ENCODE measurements around the gene VAPB.

The VAPB gene

GRCh38 chr20:58352468-58352867 is 36.6 kb upstream of the VAPB start:
- TF ChIP-seq, protein P1, sequence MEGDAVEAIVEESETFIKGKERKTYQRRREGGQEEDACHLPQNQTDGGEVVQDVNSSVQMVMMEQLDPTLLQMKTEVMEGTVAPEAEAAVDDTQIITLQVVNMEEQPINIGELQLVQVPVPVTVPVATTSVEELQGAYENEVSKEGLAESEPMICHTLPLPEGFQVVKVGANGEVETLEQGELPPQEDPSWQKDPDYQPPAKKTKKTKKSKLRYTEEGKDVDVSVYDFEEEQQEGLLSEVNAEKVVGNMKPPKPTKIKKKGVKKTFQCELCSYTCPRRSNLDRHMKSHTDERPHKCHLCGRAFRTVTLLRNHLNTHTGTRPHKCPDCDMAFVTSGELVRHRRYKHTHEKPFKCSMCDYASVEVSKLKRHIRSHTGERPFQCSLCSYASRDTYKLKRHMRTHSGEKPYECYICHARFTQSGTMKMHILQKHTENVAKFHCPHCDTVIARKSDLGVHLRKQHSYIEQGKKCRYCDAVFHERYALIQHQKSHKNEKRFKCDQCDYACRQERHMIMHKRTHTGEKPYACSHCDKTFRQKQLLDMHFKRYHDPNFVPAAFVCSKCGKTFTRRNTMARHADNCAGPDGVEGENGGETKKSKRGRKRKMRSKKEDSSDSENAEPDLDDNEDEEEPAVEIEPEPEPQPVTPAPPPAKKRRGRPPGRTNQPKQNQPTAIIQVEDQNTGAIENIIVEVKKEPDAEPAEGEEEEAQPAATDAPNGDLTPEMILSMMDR (conservative IDR thresholded peaks at IDR 0.05) = no peak
- TF ChIP-seq ZFX (IDR thresholded peaks at IDR 0.05) = no peak
- no peak overlapping the region for H3K27ac ChIP-seq

- TF ChIP-seq, protein P1 (conservative IDR thresholded peaks at IDR 0.05) = no peak
- no peak for TF ChIP-seq ZFX (IDR thresholded peaks at IDR 0.05)
- no peak overlapping the region for H3K27ac ChIP-seq
These were observed 29.6 kb upstream of the VAPB start for GRCh38 chr20:58359441-58359840.

DNA sequence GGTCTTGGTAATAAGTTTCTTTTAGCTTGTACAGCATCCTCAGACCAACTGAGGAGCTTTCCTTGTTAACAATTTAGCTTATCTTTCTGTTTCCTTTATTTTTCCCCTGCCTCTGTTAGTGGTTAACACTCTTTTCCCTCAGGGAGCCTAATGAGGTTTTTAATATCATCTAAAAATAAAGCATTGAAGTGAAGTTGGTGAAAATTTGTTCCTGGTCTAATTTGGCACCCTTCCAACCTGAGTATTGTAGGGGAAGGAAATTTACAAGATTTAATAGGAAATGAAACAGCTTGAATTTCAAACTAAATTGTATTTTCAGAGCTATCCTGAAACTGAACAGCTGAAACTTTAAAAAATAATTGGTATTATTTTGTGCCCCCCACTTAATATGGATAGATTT is 28.1 kb upstream of the VAPB start:
- TF ChIP-seq, protein P1 (conservative IDR thresholded peaks at IDR 0.05) = no peak
- no peak for TF ChIP-seq ZFX (IDR thresholded peaks at IDR 0.05)

DNA sequence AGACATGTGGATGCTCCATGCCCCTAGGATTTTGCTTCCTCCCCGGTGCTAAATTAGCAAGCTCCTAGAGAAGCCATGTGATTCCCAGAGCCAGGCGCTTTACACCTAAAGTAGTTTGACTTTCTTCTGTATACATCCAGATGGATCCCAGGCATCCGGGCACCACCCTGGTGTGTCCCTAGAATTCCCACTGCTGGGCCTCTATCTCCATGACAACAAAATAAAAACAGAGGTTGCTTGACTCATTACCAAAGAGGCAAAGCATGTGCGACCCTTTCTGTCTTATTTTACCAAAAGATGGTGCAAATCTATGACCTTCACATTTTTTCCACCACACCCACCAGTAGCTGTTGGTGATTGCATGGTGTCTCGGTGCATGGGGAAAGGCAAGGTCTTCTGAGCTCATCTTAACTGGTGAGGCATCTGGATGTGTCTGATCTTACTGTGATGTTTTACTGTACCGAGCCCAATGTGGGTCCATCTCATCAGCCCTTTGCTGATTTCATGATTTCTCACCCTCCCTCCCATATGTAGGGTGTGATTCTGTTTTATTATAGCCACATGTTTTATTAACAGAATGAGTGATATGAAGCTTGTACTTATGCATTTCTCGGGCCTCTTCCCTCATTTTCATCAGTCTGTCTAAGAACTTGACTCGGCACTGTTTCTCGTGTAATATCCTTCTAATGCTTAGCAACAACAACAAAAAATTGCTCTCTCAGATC is 27.4 kb upstream of the VAPB start:
- TF ChIP-seq, protein P1 (conservative IDR thresholded peaks at IDR 0.05) = no peak
- TF ChIP-seq ZFX (IDR thresholded peaks at IDR 0.05) = no peak
- H3K27ac ChIP-seq = no peak overlapping the region

More for the DNA sequence above, 28.1 kb upstream of the VAPB start:
- no peak overlapping the region for H3K27ac ChIP-seq

DNA sequence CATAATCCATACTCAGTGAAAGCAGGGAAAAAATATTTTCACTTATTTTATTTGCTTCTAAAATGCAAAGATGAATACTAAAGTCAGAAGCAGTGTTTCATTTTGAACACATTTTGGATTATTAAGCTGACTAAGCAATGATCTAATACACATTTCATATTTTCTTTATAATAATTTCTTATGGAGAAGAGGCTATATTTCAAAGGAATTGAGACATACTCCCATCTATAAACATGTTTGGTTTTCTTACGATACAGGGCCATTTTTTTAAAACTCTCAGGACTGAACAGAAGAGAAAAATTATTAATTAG is 26.9 kb upstream of the VAPB start:
- H3K27ac ChIP-seq = no peak overlapping the region
- TF ChIP-seq, protein P1 (conservative IDR thresholded peaks at IDR 0.05) = no peak
- TF ChIP-seq ZFX (IDR thresholded peaks at IDR 0.05) = no peak

- no peak overlapping the region for H3K27ac ChIP-seq
- TF ChIP-seq, protein P1 (conservative IDR thresholded peaks at IDR 0.05) = no peak
- TF ChIP-seq ZFX (IDR thresholded peaks at IDR 0.05) = no peak
These were observed 26.1 kb upstream of the VAPB start for GRCh38 chr20:58362970-58363369.

- no peak for TF ChIP-seq ZFX (IDR thresholded peaks at IDR 0.05)
- TF ChIP-seq, protein P1 (conservative IDR thresholded peaks at IDR 0.05) = no peak
These were observed 22.2 kb upstream of the VAPB start for GRCh38 chr20:58366866-58367265.

More at GRCh38 chr20:58366866-58367265, 22.2 kb upstream of the VAPB start:
- H3K27ac ChIP-seq = no peak overlapping the region

Measured in C4-2B (cell line).